ENCODE measurements around the gene VSNL1.

DNA sequence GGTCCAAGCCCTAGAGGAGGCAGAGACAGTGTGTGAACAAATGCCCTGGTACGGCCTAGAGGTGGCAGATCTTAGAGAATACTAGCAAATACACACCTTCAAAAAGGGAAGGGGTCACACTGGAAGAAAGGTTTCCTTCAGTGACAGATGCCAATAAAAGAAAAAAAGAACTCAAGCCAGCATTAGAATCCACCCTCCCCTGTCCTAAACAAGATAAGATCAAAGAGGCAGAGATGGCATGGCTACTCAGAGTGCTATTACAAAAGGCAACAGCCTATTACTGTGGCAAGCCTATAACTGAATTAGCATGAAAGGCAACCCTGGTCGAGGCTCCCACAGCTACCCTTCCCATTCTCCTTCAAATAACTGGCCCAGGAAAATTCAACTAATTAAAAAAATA lies 143.5 kb downstream of the VSNL1 start:
- TF ChIP-seq, protein P1, sequence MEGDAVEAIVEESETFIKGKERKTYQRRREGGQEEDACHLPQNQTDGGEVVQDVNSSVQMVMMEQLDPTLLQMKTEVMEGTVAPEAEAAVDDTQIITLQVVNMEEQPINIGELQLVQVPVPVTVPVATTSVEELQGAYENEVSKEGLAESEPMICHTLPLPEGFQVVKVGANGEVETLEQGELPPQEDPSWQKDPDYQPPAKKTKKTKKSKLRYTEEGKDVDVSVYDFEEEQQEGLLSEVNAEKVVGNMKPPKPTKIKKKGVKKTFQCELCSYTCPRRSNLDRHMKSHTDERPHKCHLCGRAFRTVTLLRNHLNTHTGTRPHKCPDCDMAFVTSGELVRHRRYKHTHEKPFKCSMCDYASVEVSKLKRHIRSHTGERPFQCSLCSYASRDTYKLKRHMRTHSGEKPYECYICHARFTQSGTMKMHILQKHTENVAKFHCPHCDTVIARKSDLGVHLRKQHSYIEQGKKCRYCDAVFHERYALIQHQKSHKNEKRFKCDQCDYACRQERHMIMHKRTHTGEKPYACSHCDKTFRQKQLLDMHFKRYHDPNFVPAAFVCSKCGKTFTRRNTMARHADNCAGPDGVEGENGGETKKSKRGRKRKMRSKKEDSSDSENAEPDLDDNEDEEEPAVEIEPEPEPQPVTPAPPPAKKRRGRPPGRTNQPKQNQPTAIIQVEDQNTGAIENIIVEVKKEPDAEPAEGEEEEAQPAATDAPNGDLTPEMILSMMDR (conservative IDR thresholded peaks at IDR 0.05; ENCODE audit: low read depth, low read length): no peak
- no peak for TF ChIP-seq EZH2 (IDR thresholded peaks at IDR 0.05; ENCODE audit: low read length, unreplicated experiment)
